ENCODE measurements around the gene NRL.

NRL gene

GRCh38 chr14:24114532-24115421 lies at the start of gene NRL, which contains the start of gene DCAF11:
TSS of gene NRL (minus strand) at chr14:24114949. CDS start at chr14:24082848, 32,101 bp downstream.
TSS of gene DCAF11 (plus strand) at chr14:24114777. CDS start at chr14:24115595, 818 bp downstream.
- peak within 1 kb of the TSS; percentile 100 for H3K27ac ChIP-seq
- H3K9ac ChIP-seq = peak within 1 kb of the TSS; percentile 61
- H3K4me2 ChIP-seq (ENCODE audit: low read length) = peak within 1 kb of the TSS; percentile 84
- no peaks in the 10 kb centered on the region for H3K9me3 ChIP-seq (ENCODE audit: control insufficient read depth, low read length)
- H3K4me1 ChIP-seq = peaks cover 13% of the 10 kb centered on the region
- H3K79me2 ChIP-seq = peaks cover 22% of the 10 kb centered on the region
- peak within 1 kb of the TSS; percentile 86 for H2AFZ ChIP-seq
- no peaks in the 10 kb centered on the region for H3K27me3 ChIP-seq (ENCODE audit: control insufficient read depth, insufficient read depth, low read length)
- no peak for TF ChIP-seq CTCF (IDR thresholded peaks at IDR 0.05)
- no peaks in the 10 kb centered on the region for H3K36me3 ChIP-seq (ENCODE audit: control insufficient read depth, insufficient read depth, low read length)
- H3K4me3 ChIP-seq (ENCODE audit: low read depth, low read length) = peak within 1 kb of the TSS; percentile 99

- Histone ChIP-seq H3K27ac (peak overlapping the region; percentile 83), H3K9me3 (ENCODE audit: control insufficient read depth, low read length) (no peaks in the 10 kb centered on the region), H3K36me3 (ENCODE audit: control insufficient read depth, insufficient read depth, low read length) (no peaks in the 10 kb centered on the region), H3K4me2 (ENCODE audit: low read length) (peak overlapping the region; percentile 67), H3K79me2 (peaks cover 5% of the 10 kb centered on the region), H3K27me3 (ENCODE audit: control insufficient read depth, insufficient read depth, low read length) (no peaks in the 10 kb centered on the region), H3K9ac (no peak overlapping the region), H2AFZ (no peak overlapping the region), H3K4me1 (peaks cover 6% of the 10 kb centered on the region), H3K4me3 (ENCODE audit: low read depth, low read length) (peak overlapping the region; percentile 69)
- no peak for TF ChIP-seq CTCF (IDR thresholded peaks at IDR 0.05)
Measured at GRCh38 chr14:24162093-24162492, 47.3 kb upstream of the NRL start.

- Histone ChIP-seq H3K9ac (no peak within 1 kb of the TSS), H3K4me3 (ENCODE audit: low read depth, low read length) (peak within 1 kb of the TSS; percentile 69), H3K4me2 (ENCODE audit: low read length) (peak within 1 kb of the TSS; percentile 67), H3K4me1 (peaks cover 6% of the 10 kb centered on the region), H3K27ac (peak within 1 kb of the TSS; percentile 83), H3K36me3 (ENCODE audit: control insufficient read depth, insufficient read depth, low read length) (no peaks in the 10 kb centered on the region), H2AFZ (peak within 1 kb of the TSS; percentile 43), H3K9me3 (ENCODE audit: control insufficient read depth, low read length) (no peaks in the 10 kb centered on the region), H3K27me3 (ENCODE audit: control insufficient read depth, insufficient read depth, low read length) (no peaks in the 10 kb centered on the region), H3K79me2 (peaks cover 5% of the 10 kb centered on the region)
- TF ChIP-seq CTCF (IDR thresholded peaks at IDR 0.05) = peak; percentile 99
Measured at GRCh38 chr14:24160850-24161804, 46.4 kb upstream of the NRL start, which contains the start of gene IRF9. TSS of gene IRF9 (plus strand) at chr14:24161265. CDS start at chr14:24162145, 880 bp downstream.

- no peak overlapping the region for H3K9ac ChIP-seq
- H3K4me2 ChIP-seq (ENCODE audit: low read length) = no peak overlapping the region
- no peak overlapping the region for H3K4me3 ChIP-seq (ENCODE audit: low read depth, low read length)
- peak overlapping the region; percentile 43 for H2AFZ ChIP-seq
- peaks cover 6% of the 10 kb centered on the region for H3K4me1 ChIP-seq
- H3K36me3 ChIP-seq (ENCODE audit: control insufficient read depth, insufficient read depth, low read length) = no peaks in the 10 kb centered on the region
- H3K27me3 ChIP-seq (ENCODE audit: control insufficient read depth, insufficient read depth, low read length) = no peaks in the 10 kb centered on the region
- no peak for TF ChIP-seq CTCF (IDR thresholded peaks at IDR 0.05)
- no peaks in the 10 kb centered on the region for H3K9me3 ChIP-seq (ENCODE audit: control insufficient read depth, low read length)
- peaks cover 5% of the 10 kb centered on the region for H3K79me2 ChIP-seq
- H3K27ac ChIP-seq = peak overlapping the region; percentile 83
Measured at GRCh38 chr14:24160499-24160849, 45.7 kb upstream of the NRL start.
